Renal cortical epithelial cell (primary cell): ENCODE measurements around the gene AK5. TPM values are rescaled to one million over a fixed set of nuclear protein-coding genes. Genes with fewer than 3 reads are reported as not detected.
"Not testable (repeated sequence)": the region's sequence is repeated elsewhere in the genome, so short reads cannot be mapped to it uniquely, and the experiment has no call there.

Experiments
- DNase-seq: peaks from one replicate; pipeline ENCODE4 v3.0.0-alpha.2; 2011; ENCODE audit warnings: low read depth
- total RNA-seq: library from RNA; depleted of rRNA; stranded (reverse); fragments of >200 nt; gene quantifications from 2 replicates; pipeline ENCODE4 v1.2.3, GENCODE V29; 2014

AK5 gene
- total RNA-seq, 1 donor from 2014 or later: 15.6 TPM

GRCh38 chr1:77400781-77401180, 119.0 kb downstream of the AK5 start:
- no peak for DNase-seq

GRCh38 chr1:77401384-77401783, 119.6 kb downstream of the AK5 start:
- DNase-seq: no peak

GRCh38 chr1:77405186-77405585, 123.4 kb downstream of the AK5 start:
- no peak for DNase-seq

GRCh38 chr1:77406661-77407060, 124.8 kb downstream of the AK5 start:
- DNase-seq: peak; percentile 61

GRCh38 chr1:77407738-77408375, 126.0 kb downstream of the AK5 start:
- DNase-seq: peak; percentile 13

GRCh38 chr1:77408933-77409332, 127.1 kb downstream of the AK5 start:
- not testable (repeated sequence) for DNase-seq

GRCh38 chr1:77412069-77412819, 130.4 kb downstream of the AK5 start:
- peak; percentile 79 for DNase-seq

GRCh38 chr1:77412820-77413530, 131.2 kb downstream of the AK5 start:
- no peak for DNase-seq

- DNase-seq: no peak
Measured at GRCh38 chr1:77413541-77414335, 131.9 kb downstream of the AK5 start.

- no peak for DNase-seq
Measured at GRCh38 chr1:77415579-77415978, 133.8 kb downstream of the AK5 start.

GRCh38 chr1:77416692-77417450, 135.1 kb downstream of the AK5 start:
- DNase-seq: peak; percentile 79

- not testable (repeated sequence) for DNase-seq
Measured at GRCh38 chr1:77418055-77418454, 136.2 kb downstream of the AK5 start.

GRCh38 chr1:77421504-77422233, 139.8 kb downstream of the AK5 start:
- no peak for DNase-seq

- peak; percentile 12 for DNase-seq
Measured at GRCh38 chr1:77424236-77424635, 142.4 kb downstream of the AK5 start.

- DNase-seq: no peak
Measured at GRCh38 chr1:77428068-77428467, 146.2 kb downstream of the AK5 start.

- no peak for DNase-seq
Measured at GRCh38 chr1:77430966-77431690, 149.3 kb downstream of the AK5 start.

GRCh38 chr1:77433934-77434333, 152.1 kb downstream of the AK5 start:
- DNase-seq: no peak

- no peak for DNase-seq
Measured at GRCh38 chr1:77434967-77435366, 153.1 kb downstream of the AK5 start.

- peak; percentile 33 for DNase-seq
Measured at GRCh38 chr1:77438236-77438913, 156.6 kb downstream of the AK5 start.
